Measurements from ENCODE around the gene E2F4. TPM values are rescaled to one million over a fixed set of nuclear protein-coding genes. Genes with fewer than 3 reads are reported as not detected.
A peak's percentile ranks its signal among the peaks of the same experiment; 100 is the strongest.

E2F4 gene
- polyA plus RNA-seq, 1 donor from 2014 or later: 73.7 TPM

- Mint-ChIP-seq H3K27ac (peak overlapping the region in 1 of 3 donors; percentile 94), H3K4me1 (peaks cover 24 to 31% (median 25%) of the 10 kb centered on the region in 3 donors), H3K36me3 (no peaks in the 10 kb centered on the region), H3K9me3 (no peaks in the 10 kb centered on the region), H3K27me3 (peaks cover 19% of the 10 kb centered on the region), H3K4me3 (peak overlapping the region; percentile 30 to 93 (median 88))
Observed at GRCh38 chr16:67245674-67246080, 53.7 kb downstream of the E2F4 start.

DNA sequence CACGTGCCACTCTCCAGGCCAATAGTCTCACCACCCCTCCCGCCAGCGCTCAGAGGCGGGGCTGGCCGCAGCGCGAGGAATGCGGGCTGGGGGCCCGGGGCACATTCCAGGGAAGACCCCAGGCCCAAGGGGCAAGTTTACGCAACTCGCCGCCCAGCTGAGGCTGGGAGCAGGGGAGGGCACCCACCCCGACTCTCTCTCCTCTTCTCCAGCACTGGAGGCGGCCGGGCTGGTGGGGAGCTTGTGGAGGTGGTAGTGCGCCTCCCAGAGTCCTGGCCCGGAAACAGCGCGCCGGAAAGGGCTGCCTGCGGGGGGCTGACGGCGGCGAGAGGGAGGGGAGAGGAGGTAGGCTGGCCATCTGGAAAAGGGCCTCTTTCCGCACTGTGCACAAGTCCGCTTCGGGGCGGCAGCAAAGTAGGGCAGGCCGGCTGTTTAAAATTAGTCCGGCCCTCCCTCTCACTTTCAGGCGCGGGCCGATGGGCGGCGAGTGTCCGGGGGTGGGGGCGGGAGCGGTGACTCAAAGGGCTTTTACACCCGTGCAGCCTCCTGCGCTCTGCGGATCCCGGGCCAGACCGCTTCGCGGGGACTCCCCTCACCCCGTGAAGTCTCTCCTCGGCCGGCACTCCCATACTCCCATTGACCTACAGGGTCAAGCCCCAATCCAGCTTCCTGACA is 54.3 kb downstream of the E2F4 start:
- H3K4me1 Mint-ChIP-seq: peaks cover 24 to 31% (median 25%) of the 10 kb centered on the region in 3 donors
- H3K27ac Mint-ChIP-seq: peak overlapping the region; percentile 73 to 94 (median 92)
- peak overlapping the region; percentile 88 to 92 (median 91) for H3K4me3 Mint-ChIP-seq
- peaks cover 19% of the 10 kb centered on the region for H3K27me3 Mint-ChIP-seq
- H3K36me3 Mint-ChIP-seq: no peaks in the 10 kb centered on the region
- no peaks in the 10 kb centered on the region for H3K9me3 Mint-ChIP-seq

GRCh38 chr16:67246756-67247191 is 54.8 kb downstream of the E2F4 start:
- H3K9me3 Mint-ChIP-seq: no peaks in the 10 kb centered on the region
- peak overlapping the region; percentile 88 to 92 (median 91) for H3K4me3 Mint-ChIP-seq
- no peaks in the 10 kb centered on the region for H3K36me3 Mint-ChIP-seq
- H3K27ac Mint-ChIP-seq: peak overlapping the region; percentile 73 to 92 (median 74)
- H3K27me3 Mint-ChIP-seq: peaks cover 19% of the 10 kb centered on the region
- H3K4me1 Mint-ChIP-seq: peaks cover 24 to 31% (median 28%) of the 10 kb centered on the region in 3 donors

GRCh38 chr16:67247192-67248072 is 55.5 kb downstream of the E2F4 start, which contains the start of gene FHOD1:
TSS of gene FHOD1 (minus strand) at chr16:67247481. CDS start at chr16:67247410, 71 bp downstream.
- Mint-ChIP-seq H3K4me3 (peak within 1 kb of the TSS; percentile 88 to 92 (median 91)), H3K27ac (peak within 1 kb of the TSS; percentile 73 to 92 (median 74)), H3K9me3 (no peaks in the 10 kb centered on the region), H3K27me3 (peaks cover 19% of the 10 kb centered on the region), H3K4me1 (peaks cover 24 to 31% (median 28%) of the 10 kb centered on the region in 3 donors), H3K36me3 (no peaks in the 10 kb centered on the region)

DNA sequence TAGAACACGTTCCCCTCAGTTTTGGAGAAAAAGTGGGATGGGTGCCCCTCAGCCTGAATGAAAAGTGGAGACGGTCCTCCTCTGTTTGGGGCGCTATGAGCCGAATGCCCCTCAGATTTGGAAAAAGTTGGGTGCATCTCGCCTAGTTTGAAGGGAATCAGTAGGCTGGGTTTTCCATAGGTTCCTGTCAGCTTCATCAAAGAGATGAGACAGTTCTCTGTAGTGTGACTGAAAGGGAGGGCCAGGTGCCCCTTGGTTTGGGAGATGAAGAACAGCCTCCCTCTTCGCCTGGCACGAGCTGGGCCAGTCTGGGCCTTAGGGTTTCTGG is 56.1 kb downstream of the E2F4 start:
- Mint-ChIP-seq H3K4me1 (peaks cover 24 to 29% (median 28%) of the 10 kb centered on the region in 3 donors), H3K27ac (peak overlapping the region in 2 of 3 donors; percentile 47 to 74), H3K9me3 (no peaks in the 10 kb centered on the region), H3K27me3 (peaks cover 19% of the 10 kb centered on the region), H3K4me3 (peak overlapping the region; percentile 88 to 92 (median 91)), H3K36me3 (no peaks in the 10 kb centered on the region)

Other genes starting within 250 kb of the E2F4 start
- gene CES3, start 230.9 kb upstream of the E2F4 start, polyA plus RNA-seq: 0.35 TPM
- gene CES4A, start 203.6 kb upstream of the E2F4 start, polyA plus RNA-seq: 1.4 TPM
- 43.3 TPM for gene CBFB, start 163.0 kb upstream of the E2F4 start, polyA plus RNA-seq
- gene PHAF1, start 82.2 kb upstream of the E2F4 start, polyA plus RNA-seq: 14.5 TPM
- 0.45 TPM for gene B3GNT9, start 41.2 kb upstream of the E2F4 start, polyA plus RNA-seq
- 103 TPM for gene TRADD, start 32.2 kb upstream of the E2F4 start, polyA plus RNA-seq
- 3.7 TPM for gene FBXL8, start 32.2 kb upstream of the E2F4 start, polyA plus RNA-seq
- gene HSF4, start 27.4 kb upstream of the E2F4 start, polyA plus RNA-seq: not detected
- not detected for gene NOL3, start 21.6 kb upstream of the E2F4 start, polyA plus RNA-seq
- 0.56 TPM for gene MATCAP1, start 8.2 kb upstream of the E2F4 start, polyA plus RNA-seq
- gene EXOC3L1, start 2.0 kb upstream of the E2F4 start, polyA plus RNA-seq: not detected
- 0.35 TPM for gene ELMO3, start 7.0 kb downstream of the E2F4 start, polyA plus RNA-seq
- gene TMEM208, start 35.0 kb downstream of the E2F4 start, polyA plus RNA-seq: 64.2 TPM
- gene FHOD1, start 55.3 kb downstream of the E2F4 start, polyA plus RNA-seq: 3.8 TPM
- 0.75 TPM for gene SLC9A5, start 56.8 kb downstream of the E2F4 start, polyA plus RNA-seq
- 0.65 TPM for gene PLEKHG4, start 87.4 kb downstream of the E2F4 start, polyA plus RNA-seq
- not detected for gene KCTD19, start 134.6 kb downstream of the E2F4 start, polyA plus RNA-seq
- gene LRRC36, start 134.7 kb downstream of the E2F4 start, polyA plus RNA-seq: not detected
- not detected for gene TPPP3, start 201.3 kb downstream of the E2F4 start, polyA plus RNA-seq
- 0.33 TPM for gene ZDHHC1, start 224.3 kb downstream of the E2F4 start, polyA plus RNA-seq
- not detected for gene HSD11B2, start 239.0 kb downstream of the E2F4 start, polyA plus RNA-seq

Measured in IgD-negative memory B cell (primary cell).